Measurements from ENCODE around the gene PSMD7. TPM values are rescaled to one million over a fixed set of nuclear protein-coding genes. Genes with fewer than 3 reads are reported as not detected.
A peak's percentile ranks its signal among the peaks of the same experiment; 100 is the strongest.
"Not testable (repeated sequence)": the region's sequence is repeated elsewhere in the genome, so short reads cannot be mapped to it uniquely, and the experiment has no call there.

PSMD7 gene
- total RNA-seq, 1 donor from 2014 or later: 56.2 TPM

DNA sequence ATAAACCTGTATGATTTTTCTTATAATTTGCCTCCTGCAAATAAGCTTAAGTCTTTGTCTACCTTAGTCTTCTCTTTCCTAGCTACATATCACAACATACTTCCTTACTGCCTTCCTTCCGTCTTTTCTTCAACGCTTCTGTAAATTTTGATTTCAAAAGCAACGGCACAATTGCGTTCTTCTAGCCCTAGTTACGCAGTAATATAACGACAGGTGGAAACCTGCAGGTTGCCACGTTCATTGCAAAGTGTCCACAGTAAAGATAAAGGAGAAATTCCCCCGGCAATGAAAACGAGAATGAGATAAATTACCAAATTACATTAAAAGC, 546 bp upstream of the PSMD7 start:
- DNase-seq (ENCODE audit: low read depth in 2 of 2): no peak

GRCh38 chr16:74297145-74297665, 591 bp downstream of the PSMD7 start:
- DNase-seq (ENCODE audit: low read depth in 2 of 2): peak; percentile 40 to 43

DNA sequence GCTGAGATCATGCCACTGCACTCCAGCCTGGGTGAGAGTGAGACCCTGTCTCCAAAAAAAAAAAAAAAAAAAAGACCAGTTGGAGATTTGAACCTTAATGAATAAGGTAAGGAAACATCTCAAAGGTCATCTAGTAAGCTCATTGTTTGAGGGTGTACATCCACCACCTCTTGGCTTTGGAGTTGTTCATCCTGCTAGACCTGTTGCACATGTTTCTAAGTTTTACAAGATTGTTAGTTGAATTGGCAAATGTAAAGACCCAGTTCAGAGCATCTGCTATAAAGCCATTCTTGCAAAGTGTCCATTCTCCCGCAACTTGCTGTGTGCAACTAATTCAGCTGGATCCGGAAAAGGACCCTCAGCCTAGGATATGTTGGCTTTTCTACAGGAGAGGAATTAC, 1.5 kb downstream of the PSMD7 start:
- no peak for DNase-seq (ENCODE audit: low read depth in 2 of 2)

DNA sequence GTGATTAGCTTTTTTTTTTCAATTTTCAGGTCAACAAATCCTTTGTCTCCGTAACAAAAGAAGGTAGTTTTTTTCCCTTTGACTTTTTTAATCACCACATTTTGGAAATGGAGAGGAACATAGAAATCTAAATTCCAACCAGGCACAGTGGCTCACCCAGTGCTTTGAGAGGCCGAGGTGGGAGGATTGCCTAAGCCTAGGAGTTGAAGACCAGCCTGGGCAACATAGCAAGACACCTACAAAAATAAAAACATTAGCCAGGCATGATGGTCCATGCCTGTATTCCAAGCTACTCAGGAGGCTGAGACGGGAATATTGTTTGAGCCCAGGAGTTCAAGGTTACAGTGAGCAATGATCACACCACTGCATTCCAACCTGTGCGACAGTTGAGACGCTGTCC, 5.7 kb downstream of the PSMD7 start:
- DNase-seq (ENCODE audit: low read depth in 2 of 2): no peak

GRCh38 chr16:74304164-74304834, 7.7 kb downstream of the PSMD7 start:
- DNase-seq (ENCODE audit: low read depth in 2 of 2): peak in 1 of 2 donors; percentile 18

DNA sequence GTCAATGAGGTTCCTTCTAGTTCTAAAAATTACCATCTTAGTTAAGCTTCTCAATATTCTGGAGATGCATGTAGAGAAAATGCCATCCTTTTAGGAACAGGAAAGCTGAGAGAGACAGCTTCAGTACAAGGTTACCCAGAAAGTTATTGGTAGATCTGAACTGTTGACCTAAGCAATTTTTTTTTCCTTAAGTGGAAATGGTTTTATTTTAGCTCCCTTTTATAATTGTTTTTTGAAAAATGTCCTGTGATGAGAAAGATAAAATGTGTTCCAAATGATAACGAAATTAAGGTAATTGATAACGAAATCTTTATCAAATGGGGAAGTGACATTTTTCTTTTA, 8.2 kb downstream of the PSMD7 start:
- DNase-seq (ENCODE audit: low read depth in 2 of 2): no peak

GRCh38 chr16:74305281-74305680, 8.7 kb downstream of the PSMD7 start:
- DNase-seq (ENCODE audit: low read depth in 2 of 2): no peak

DNA sequence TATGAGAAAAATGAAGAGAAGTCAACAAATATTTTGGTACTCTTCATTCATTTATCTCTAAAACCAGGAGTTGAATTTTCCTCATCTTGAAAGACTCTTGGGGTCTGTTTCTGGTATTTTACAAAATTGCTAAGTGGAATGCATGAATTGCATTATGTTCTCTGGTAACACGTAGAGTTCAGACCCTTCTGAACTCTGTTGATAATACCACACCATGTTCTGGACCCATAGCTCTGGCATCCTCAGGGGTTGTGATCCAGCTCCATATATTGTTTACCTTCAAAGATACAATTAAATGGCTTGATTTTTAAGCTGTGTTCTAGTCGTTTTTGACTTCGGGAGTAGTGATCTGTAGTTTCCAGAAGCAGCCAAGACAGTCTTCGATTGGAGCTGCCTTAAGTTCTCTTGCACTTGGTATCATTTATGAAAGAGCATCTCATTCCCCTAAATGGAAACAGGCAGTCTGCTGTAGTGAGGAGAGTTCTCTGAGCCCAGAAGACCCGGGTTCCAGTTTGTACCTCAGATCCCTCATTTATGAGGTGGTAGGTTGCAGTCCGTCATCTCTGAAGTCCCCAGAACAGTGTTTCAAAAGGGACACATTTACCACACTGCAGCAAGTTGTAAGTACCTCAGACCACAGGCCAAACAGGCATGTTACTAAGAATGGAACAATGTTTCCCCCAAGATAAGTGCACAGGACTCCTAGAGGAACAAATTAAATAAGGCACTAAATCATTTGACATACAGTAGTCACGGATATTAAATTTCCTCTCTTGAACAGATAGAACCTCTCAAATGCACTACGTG, 9.6 kb downstream of the PSMD7 start:
- no peak for DNase-seq (ENCODE audit: low read depth in 2 of 2)

DNA sequence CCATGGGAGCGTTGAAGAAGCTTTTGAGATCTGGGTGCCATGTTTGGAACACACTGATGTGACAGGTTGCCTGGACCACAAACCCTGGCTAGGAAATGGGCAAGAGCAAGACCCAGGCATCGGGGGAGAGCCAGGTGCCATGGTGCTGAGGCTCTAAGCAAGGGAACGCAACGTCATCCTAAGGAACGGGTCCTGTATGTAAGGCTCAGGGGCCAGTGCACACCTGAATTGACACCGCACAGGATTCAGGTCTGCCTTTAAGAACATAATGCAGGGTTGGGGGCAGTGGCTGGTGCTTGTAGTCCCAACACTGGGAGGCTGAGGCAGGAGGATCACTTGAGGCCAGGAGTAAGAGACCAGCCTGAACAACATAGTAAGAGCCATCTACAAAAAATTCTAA, 10.8 kb downstream of the PSMD7 start:
- no peak for DNase-seq (ENCODE audit: low read depth in 2 of 2)

GRCh38 chr16:74309789-74310781, 13.5 kb downstream of the PSMD7 start:
- peak; percentile 65 to 75 for DNase-seq (ENCODE audit: low read depth in 2 of 2)

- DNase-seq (ENCODE audit: low read depth in 2 of 2): no peak
Observed at GRCh38 chr16:74315059-74315458, 18.4 kb downstream of the PSMD7 start.

DNA sequence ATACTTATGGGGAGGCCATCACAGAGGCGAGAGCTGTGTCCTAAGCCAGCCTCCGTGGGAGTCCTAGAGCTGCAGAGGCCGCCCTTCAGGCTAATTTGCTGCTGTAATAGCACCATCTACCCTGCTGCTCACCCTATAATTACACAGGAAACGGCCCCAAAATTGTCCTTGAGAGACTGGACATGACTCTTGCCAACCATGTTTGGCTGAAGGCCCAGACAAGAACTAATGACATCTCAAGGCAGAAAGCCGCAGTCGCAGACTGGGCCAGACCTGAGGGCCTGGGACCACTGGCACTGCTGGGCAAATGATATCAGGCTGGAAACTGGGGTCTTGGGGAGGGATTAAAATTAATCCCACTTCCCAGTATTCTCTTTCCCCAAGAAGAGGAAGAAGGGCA, 24.1 kb downstream of the PSMD7 start:
- no peak for DNase-seq (ENCODE audit: low read depth in 2 of 2)

GRCh38 chr16:74321356-74321755, 24.7 kb downstream of the PSMD7 start:
- no peak for DNase-seq (ENCODE audit: low read depth in 2 of 2)

DNA sequence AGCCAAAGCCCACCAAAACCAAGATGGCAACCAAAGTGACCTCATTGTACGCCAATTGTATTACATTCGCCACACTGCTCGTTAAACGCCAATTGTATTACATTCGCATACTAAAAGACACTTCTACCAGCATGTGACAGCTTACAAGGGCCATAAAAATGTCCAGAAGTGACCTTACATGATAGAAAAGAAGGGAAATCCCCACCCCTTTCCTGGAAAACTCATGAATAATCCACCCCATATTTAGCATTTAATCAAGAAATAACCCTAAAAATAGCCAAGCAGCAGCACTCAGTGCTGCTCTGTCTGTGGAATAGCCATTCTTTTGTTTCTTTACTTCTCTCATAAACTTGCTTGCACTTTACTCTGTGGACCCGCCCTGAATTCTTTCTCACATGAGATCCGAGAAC, 25.7 kb downstream of the PSMD7 start:
- peak in 1 of 2 donors; percentile 30 for DNase-seq (ENCODE audit: low read depth in 2 of 2)

DNA sequence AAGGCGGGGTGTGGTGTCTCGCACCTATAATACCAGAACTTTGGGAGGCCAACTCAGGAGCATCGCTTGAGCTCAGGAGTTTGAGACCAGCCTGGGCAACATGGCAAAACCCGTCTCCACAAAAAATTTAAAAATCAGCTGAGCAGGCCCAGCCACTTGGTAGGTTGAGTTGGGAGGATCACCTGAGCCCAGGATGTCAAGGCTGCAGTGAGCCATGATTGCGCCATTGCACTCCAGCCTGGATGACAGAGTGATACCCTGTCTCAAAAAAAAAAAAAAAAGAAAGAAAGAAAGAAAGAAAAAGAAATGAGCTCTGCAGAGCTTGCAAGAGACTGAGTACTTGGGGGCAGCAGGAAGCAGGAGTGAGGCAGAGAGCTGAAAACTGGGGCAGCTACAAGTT, 28.2 kb downstream of the PSMD7 start:
- DNase-seq (ENCODE audit: low read depth in 2 of 2): not testable (repeated sequence)

GRCh38 chr16:74325641-74326040, 29.0 kb downstream of the PSMD7 start:
- no peak for DNase-seq (ENCODE audit: low read depth in 2 of 2)

GRCh38 chr16:74328346-74328745, 31.7 kb downstream of the PSMD7 start:
- DNase-seq (ENCODE audit: low read depth in 2 of 2): not testable (repeated sequence)

DNA sequence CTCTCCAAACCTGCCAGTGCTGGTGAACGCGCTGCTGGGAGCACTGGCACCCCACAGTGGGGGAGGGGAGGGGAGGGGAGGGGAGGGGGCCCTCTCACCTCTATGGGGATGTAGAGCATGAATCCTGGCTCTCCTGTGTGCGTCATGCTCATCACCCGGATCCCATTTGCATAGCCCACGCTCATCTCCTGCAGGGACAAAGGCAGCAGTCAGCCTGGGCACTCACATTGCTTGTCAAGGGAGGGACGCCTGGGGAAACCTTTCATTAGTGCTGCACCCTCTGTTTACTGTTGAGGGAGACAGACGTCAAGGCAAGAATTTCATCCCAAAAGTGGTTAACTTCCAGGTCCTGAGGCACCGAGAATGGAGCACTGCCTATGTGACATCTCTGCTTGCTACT, 35.9 kb downstream of the PSMD7 start:
- DNase-seq (ENCODE audit: low read depth in 2 of 2): not testable (repeated sequence)

DNA sequence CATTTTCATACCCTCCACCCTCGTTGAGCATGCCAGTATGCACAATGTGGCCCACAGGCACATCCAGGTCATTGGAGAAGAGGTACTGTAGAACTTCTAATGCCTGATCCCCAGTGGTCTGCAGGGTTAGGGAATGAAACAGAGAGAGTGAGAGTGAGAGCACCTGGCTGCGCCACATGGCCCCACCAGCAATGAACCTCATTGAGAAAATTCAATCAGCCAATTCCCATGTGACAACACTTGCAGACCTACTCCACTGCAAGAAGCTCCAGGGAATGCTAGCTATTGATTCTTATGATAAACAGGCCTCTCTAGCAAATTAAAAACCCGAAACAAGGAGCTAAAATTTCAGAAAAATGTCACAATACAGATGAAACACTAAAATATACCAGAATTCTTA, 40.9 kb downstream of the PSMD7 start:
- not testable (repeated sequence) for DNase-seq (ENCODE audit: low read depth in 2 of 2)

GRCh38 chr16:74339226-74339625, 42.6 kb downstream of the PSMD7 start:
- not testable (repeated sequence) for DNase-seq (ENCODE audit: low read depth in 2 of 2)

DNA sequence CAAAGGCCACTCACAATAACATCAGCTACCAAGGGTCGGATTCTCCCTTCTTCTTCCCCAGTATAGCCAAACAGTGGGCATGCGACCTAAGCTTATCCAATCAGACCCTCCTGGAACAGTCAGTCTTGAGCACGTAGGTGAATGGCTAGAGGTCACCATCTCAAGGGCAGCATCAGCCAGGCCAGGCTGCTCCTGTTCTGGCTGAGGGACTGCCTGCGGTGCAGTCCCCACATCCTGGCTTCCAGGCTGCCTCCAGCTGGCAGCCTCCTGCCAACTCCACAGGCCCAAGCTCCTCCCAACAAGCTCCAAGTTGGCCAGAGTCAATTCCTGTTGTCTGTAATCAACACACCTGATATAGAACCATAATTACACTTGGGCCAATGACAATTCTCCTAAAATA, 56.4 kb downstream of the PSMD7 start:
- DNase-seq (ENCODE audit: low read depth in 2 of 2): not testable (repeated sequence)
